Pulmonary artery endothelial cell (primary cell): ENCODE results near the gene BRCA1. TPM values are rescaled to one million over a fixed set of nuclear protein-coding genes. Genes with fewer than 3 reads are reported as not detected.
"Not testable (repeated sequence)": the region's sequence is repeated elsewhere in the genome, so short reads cannot be mapped to it uniquely, and the experiment has no call there.

Experiments used
- DNase-seq: peaks from one replicate; pipeline ENCODE4 v3.0.0-alpha.2; 2011; ENCODE audit warnings: low read depth, low spot score
- total RNA-seq: library from RNA; depleted of rRNA; stranded (reverse); fragments of >200 nt; gene quantifications from 2 replicates; pipeline ENCODE4 v1.2.3, GENCODE V29; 2014

Gene BRCA1
- total RNA-seq, 1 donor from 2014 or later: 21.2 TPM

DNA sequence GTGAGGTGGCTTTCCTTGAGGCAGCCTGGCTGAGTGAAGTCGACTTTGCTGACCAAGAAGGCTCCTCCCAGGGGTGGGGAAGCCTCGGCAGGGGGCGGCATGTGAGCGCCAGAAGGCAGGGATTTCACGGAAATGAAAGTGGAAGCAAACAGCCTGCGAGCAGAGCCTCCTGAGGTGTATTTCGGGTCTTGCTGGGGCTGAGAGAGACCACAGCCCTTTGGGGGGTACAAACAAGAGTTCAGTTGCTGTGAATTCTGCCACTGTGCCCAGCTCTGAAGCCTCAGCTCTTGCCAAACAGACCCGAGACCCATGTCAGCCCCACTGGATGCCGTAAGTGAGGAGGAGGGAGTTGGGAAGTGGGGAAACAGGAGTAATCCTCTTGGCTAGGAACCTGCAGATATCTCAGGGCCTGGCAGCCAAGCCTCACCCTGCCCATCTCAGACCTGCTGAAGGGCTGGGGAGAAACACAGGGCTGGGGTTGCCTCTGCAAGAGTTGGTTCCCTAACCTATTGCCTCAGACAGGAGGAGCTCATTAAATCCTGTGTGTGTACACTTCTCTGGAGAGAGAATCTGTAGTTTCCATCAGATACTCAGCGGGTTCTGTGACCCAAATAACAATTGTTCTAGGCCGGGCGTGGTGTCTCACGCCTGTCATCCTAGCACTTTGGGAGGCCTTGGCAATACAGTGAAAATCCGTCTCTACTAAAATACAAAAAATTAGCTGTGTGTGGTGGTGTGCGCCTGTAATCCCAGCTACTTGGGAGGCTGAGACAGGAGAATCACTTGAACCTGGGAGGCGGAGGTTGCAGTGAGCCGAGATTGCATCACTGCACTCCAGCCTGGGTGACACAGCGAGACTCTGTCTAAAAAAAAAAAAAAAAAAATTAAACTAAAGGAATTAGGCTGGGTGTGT lies 118.3 kb downstream of the BRCA1 start, which contains the start of gene IFI35:
TSS of gene IFI35 (plus strand) at position 146 of the 913 bp plus-strand sequence. CDS start at position 310, 164 bp downstream.
- peak; percentile 39 for DNase-seq

DNA sequence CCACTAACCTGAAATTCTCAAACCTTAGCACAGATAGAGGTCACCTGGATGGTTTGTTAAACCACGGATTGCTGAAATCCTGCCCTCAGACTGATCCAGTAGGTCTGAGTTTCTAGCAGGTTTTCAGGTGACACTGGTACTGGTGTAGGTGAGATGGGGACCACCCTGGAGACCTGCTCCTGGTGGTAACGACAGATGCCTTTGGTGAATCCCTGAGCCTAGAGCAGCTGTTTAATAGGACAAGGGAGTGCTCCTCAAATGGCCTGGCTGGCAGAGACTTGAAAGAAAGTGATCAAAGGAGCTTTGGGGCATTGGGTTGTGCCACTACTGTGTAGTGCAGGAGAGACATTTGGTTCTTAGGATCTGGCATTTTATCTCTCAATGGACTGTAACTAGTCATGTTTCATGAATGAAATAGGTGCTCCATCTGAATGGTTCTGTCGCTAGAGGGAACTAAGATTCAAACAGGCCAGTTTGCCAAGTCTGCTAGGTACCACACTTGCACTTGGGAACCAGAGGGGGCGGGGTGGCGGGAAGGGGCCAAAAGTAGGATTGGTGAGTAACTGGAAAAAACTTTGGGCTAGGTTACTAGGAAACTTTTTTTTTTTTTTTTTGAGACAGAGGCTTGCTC lies 121.5 kb downstream of the BRCA1 start:
- no peak for DNase-seq

DNA sequence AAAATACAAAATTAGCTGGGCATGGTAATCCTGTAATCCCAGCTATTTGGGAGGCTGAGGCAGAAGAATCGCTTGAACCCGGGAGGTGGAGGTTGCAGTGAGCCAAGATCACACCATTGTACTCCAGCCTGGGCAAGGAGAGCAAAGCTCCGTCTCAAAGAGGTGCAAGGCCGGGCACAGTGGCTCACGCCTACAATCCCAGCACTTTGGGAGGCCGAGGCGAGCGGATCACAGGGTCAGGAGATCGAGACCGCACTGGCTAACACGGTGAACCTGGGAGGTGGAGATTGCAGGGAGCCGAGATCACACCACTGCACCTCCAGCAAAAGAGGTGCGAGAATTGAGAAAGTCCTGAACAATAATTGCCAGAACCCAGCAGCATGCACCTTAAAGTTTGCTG lies 124.3 kb downstream of the BRCA1 start:
- not testable (repeated sequence) for DNase-seq

DNA sequence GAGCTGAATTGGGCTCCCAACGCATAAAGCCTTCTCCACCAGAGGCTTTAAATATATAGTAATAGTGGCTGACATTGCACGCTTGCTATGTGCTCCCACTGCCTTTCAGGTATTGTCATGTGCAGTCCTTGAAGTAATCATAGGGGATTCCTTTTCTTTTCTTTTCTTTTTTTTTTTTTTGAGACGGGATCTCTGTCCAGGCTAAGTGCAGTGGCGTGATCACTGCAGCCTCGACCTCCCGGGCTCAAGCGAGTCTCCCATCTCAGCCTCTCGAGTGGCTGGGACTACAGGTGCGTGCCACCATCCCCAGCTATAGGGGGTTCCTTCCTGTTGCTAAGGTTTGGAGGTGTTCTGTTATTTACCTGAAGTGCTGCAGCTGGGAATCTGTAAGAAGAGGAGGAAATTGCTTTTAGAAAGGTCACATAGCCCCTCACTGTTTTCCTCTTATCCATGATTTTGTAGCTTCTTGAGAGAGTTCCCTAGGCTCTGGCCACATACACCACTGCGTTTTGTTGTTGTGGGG lies 126.1 kb downstream of the BRCA1 start:
- no peak for DNase-seq

DNA sequence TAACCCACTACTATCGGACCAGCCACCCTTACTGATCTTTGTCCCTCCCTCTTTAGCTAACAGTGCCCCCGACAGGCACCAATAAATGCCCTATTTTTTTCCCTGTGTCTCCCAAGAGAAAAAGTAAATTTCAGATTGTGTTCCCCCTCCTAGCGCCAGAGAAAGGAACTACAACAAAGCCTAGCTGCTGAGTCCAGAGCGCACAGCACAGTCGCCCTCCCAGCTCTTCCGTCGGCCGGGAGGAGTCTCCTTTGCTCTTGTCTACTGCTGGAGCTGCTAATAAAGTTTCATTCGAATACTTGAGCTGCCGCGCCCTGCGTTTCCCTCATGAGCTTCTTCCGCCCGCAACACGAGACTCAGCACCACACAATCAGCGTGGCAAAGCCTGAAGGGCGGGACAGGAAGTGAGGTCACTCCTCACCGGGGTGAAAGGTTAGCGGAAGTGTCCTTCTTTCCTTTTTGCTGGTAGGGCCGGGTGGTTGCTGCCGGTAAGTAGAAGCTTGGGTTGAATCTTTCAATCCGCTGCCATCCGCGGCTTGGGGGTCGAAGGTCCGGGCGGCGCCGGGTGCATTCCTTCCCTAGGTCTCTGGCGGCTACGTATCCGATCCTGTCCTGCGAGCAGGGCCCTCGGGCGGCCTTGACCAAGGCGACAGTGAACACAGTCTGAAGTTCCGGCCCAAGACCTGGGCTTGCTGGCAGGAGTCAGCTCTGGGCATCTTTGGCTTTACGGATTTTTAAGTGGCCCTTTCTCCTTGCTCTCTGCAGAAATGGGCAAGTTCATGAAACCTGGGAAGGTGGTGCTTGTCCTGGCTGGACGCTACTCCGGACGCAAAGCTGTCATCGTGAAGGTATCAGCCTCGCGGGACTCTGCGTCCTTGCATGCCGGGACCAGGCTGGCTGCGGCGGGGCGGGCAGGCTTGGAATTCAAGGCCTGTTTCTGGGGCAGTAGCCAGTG lies 126.9 kb downstream of the BRCA1 start, which contains the start of gene RPL27:
TSS of gene RPL27 (plus strand) at position 436 of the 955 bp plus-strand sequence. CDS start at position 768, 332 bp downstream.
- peak; percentile 100 for DNase-seq

DNA sequence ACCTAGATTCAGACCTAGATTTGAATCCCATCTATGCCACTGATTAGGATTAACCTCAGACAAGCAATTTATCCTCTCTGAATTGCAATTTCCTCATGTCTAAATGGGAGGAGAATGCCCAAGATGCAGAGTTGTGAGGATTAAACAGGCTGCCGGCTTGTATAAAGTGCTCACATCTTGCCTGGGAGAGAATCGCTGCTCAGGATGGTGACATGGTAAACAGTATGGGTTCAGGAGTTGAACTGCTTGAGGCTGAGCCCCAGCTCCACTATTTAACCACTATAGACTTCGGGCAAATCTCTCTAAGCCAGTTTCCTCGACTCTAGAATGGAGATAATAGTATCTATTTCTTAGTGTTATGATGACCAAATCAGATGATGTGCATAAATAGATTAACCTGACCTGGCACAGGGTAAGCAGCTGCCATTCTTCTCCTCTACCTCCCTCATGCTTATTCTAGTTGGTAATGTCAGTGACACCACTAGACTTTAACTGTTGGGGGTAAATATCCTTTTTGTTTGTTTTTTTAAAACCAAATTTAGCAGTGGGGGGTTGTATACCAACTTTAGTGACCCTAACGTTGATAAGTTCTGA lies 127.7 kb downstream of the BRCA1 start:
- DNase-seq: no peak

Other genes with a start within 250 kb of the BRCA1 start
- not detected in 2 replicates for gene G6PC1, start 224.6 kb downstream of the BRCA1 start, total RNA-seq
- 22.2 and 29.3 TPM in 2 replicates for gene AARSD1, start 160.9 kb downstream of the BRCA1 start, total RNA-seq
- 0.26 TPM in 1 of 2 replicates, not detected in the other for gene PTGES3L, start 145.3 kb downstream of the BRCA1 start, total RNA-seq
- gene RUNDC1, start 144.8 kb downstream of the BRCA1 start, total RNA-seq: 11.7 and 12.5 TPM in 2 replicates
- gene RPL27, start 126.9 kb downstream of the BRCA1 start, total RNA-seq: 827 and 1,178 TPM in 2 replicates
- 15.0 and 20.3 TPM in 2 replicates for gene IFI35, start 118.6 kb downstream of the BRCA1 start, total RNA-seq
- 226 and 227 TPM in 2 replicates for gene VAT1, start 103.0 kb downstream of the BRCA1 start, total RNA-seq
- gene RND2, start 100.1 kb downstream of the BRCA1 start, total RNA-seq: 0.35 and 0.46 TPM in 2 replicates
- gene NBR1, start 45.9 kb upstream of the BRCA1 start, total RNA-seq: 105 and 110 TPM in 2 replicates
- gene TMEM106A, start 86.5 kb upstream of the BRCA1 start, total RNA-seq: 1.6 and 2.7 TPM in 2 replicates
- not detected in 2 replicates for gene CCDC200, start 103.3 kb upstream of the BRCA1 start, total RNA-seq
- gene RNU2-1, start 108.6 kb upstream of the BRCA1 start, total RNA-seq: not detected in 2 replicates